Head of caudate nucleus (tissue), 42 donors: ENCODE data around the gene GTPBP4.

Source experiments
- DNase-seq, 42 donors: peaks; one replicate each; pipeline versions ENCODE4 v3.0.0 to v3.0.0-alpha.2; 2020 to 2021; ENCODE audit warnings: mixed read lengths in 7 of 42
- intact Hi-C: fragments of 100-400 bp; cut with DNase I; formaldehyde crosslinking; loops from one replicate; pipeline ENCODE4 v1.15.0; 2022

The GTPBP4 gene

GRCh38 chr10:1068380-1069361 is 80.4 kb downstream of the GTPBP4 start:
- intact Hi-C loops = no loop called here
- DNase-seq = no peak
